OCI-LY7 (cell line): Measurements from ENCODE around the gene CNN1.

ENCODE experiments used
- EZH2phosphoT487 ChIP-seq: fragments of 200-600 bp; sonication (generic); IDR thresholded peaks from 2 replicates; pipeline ENCODE4 v1.6.1; 2018; ENCODE audit warnings: low read depth, borderline replicate concordance, mild to moderate bottlenecking, mixed run types, antibody characterized with exemption, low read length, moderate library complexity, mixed read lengths
- TF ChIP-seq, protein P1 (sequence below): fragments of 200-600 bp; sonication (generic); conservative IDR thresholded peaks from 2 replicates; pipeline ENCODE4 v1.5.1; 2014; ENCODE audit warnings: mild to moderate bottlenecking, antibody characterized with exemption, low read length, moderate library complexity, mixed read lengths

DNA sequence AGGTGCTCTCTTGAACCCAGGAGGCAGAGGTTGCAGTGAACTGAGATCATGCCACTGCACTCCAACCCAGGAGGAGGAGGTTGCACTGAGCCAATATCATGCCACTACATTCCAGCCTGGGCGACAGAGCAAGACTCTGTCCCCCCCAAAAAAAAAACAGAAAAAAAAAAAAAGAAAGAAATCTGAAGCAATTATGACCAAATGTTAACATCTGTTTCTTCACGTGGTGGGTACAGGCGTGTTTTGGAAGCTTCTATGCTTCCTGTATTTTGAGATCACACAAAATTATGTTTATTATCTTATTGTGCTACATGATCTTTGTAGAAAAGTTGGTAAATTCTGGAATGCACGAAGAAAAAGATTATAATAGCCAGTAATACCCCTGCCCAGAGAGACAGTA lies 41.5 kb downstream of the CNN1 start:
- TF ChIP-seq, protein P1, sequence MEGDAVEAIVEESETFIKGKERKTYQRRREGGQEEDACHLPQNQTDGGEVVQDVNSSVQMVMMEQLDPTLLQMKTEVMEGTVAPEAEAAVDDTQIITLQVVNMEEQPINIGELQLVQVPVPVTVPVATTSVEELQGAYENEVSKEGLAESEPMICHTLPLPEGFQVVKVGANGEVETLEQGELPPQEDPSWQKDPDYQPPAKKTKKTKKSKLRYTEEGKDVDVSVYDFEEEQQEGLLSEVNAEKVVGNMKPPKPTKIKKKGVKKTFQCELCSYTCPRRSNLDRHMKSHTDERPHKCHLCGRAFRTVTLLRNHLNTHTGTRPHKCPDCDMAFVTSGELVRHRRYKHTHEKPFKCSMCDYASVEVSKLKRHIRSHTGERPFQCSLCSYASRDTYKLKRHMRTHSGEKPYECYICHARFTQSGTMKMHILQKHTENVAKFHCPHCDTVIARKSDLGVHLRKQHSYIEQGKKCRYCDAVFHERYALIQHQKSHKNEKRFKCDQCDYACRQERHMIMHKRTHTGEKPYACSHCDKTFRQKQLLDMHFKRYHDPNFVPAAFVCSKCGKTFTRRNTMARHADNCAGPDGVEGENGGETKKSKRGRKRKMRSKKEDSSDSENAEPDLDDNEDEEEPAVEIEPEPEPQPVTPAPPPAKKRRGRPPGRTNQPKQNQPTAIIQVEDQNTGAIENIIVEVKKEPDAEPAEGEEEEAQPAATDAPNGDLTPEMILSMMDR = no peak
- no peak for TF ChIP-seq EZH2phosphoT487
